Left hindlimb (tissue), 1 donor: ENCODE measurements around the gene DOCK7.

ENCODE experiments used
- DNase-seq: peaks from one replicate; pipeline ENCODE4 v3.0.0-alpha.2; 2018

DOCK7 gene

GRCh38 chr1:62405247-62405646, 282.9 kb downstream of the DOCK7 start:
- no peak for DNase-seq
